ENCODE data around the gene GPR150. TPM values are rescaled to one million over a fixed set of nuclear protein-coding genes. Genes with fewer than 3 reads are reported as not detected.
A peak's percentile ranks its signal among the peaks of the same experiment; 100 is the strongest.

Gene GPR150
- total and polyA plus RNA-seq, 2 of the 13 experiments (the other 11 are each of a cell fraction or from before 2014, with no cell fraction given): 0.03 TPM; not detected in 1

DNA sequence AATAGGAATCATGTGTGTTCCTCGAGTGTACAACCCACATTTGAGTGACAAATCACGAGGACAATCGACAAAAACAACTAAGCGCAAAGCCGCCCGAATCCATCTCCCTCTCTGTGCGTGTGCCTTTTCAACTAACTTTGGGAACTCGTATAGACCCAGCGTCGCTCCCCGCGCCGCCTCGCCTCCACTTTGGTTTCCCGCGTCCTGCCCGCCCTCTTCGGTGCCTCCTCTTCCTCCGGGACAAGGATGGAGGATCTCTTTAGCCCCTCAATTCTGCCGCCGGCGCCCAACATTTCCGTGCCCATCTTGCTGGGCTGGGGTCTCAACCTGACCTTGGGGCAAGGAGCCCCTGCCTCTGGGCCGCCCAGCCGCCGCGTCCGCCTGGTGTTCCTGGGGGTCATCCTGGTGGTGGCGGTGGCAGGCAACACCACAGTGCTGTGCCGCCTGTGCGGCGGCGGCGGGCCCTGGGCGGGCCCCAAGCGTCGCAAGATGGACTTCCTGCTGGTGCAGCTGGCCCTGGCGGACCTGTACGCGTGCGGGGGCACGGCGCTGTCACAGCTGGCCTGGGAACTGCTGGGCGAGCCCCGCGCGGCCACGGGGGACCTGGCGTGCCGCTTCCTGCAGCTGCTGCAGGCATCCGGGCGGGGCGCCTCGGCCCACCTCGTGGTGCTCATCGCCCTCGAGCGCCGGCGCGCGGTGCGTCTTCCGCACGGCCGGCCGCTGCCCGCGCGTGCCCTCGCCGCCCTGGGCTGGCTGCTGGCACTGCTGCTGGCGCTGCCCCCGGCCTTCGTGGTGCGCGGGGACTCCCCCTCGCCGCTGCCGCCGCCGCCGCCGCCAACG lies at the start of gene GPR150 (continued):
- TF ChIP-seq, protein P1, sequence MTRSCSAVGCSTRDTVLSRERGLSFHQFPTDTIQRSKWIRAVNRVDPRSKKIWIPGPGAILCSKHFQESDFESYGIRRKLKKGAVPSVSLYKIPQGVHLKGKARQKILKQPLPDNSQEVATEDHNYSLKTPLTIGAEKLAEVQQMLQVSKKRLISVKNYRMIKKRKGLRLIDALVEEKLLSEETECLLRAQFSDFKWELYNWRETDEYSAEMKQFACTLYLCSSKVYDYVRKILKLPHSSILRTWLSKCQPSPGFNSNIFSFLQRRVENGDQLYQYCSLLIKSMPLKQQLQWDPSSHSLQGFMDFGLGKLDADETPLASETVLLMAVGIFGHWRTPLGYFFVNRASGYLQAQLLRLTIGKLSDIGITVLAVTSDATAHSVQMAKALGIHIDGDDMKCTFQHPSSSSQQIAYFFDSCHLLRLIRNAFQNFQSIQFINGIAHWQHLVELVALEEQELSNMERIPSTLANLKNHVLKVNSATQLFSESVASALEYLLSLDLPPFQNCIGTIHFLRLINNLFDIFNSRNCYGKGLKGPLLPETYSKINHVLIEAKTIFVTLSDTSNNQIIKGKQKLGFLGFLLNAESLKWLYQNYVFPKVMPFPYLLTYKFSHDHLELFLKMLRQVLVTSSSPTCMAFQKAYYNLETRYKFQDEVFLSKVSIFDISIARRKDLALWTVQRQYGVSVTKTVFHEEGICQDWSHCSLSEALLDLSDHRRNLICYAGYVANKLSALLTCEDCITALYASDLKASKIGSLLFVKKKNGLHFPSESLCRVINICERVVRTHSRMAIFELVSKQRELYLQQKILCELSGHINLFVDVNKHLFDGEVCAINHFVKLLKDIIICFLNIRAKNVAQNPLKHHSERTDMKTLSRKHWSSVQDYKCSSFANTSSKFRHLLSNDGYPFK (CRISPR knock-in tag; IDR thresholded peaks at IDR 0.05; ENCODE audit: borderline replicate concordance): 0 out of 2 replicates have a peak, but pooled peaks have one; percentile 33
- TF ChIP-seq, protein P2, sequence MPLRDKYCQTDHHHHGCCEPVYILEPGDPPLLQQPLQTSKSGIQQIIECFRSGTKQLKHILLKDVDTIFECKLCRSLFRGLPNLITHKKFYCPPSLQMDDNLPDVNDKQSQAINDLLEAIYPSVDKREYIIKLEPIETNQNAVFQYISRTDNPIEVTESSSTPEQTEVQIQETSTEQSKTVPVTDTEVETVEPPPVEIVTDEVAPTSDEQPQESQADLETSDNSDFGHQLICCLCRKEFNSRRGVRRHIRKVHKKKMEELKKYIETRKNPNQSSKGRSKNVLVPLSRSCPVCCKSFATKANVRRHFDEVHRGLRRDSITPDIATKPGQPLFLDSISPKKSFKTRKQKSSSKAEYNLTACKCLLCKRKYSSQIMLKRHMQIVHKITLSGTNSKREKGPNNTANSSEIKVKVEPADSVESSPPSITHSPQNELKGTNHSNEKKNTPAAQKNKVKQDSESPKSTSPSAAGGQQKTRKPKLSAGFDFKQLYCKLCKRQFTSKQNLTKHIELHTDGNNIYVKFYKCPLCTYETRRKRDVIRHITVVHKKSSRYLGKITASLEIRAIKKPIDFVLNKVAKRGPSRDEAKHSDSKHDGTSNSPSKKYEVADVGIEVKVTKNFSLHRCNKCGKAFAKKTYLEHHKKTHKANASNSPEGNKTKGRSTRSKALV (CRISPR knock-in tag; IDR thresholded peaks at IDR 0.05): peak; percentile 87
- TF ChIP-seq, protein P3, sequence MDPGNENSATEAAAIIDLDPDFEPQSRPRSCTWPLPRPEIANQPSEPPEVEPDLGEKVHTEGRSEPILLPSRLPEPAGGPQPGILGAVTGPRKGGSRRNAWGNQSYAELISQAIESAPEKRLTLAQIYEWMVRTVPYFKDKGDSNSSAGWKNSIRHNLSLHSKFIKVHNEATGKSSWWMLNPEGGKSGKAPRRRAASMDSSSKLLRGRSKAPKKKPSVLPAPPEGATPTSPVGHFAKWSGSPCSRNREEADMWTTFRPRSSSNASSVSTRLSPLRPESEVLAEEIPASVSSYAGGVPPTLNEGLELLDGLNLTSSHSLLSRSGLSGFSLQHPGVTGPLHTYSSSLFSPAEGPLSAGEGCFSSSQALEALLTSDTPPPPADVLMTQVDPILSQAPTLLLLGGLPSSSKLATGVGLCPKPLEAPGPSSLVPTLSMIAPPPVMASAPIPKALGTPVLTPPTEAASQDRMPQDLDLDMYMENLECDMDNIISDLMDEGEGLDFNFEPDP (CRISPR knock-in tag; conservative IDR thresholded peaks at IDR 0.05): no peak
- no peak for TF ChIP-seq TFE3 (CRISPR knock-in tag; IDR thresholded peaks at IDR 0.05)
- TF ChIP-seq SIN3A (IDR thresholded peaks at IDR 0.05; ENCODE audit: borderline replicate concordance, low read depth, low read length): no peak
- peak; percentile 83 for TF ChIP-seq ZNF253 (CRISPR knock-in tag; IDR thresholded peaks at IDR 0.05; ENCODE audit: borderline replicate concordance)
- TF ChIP-seq ZFX (CRISPR knock-in tag; IDR thresholded peaks at IDR 0.05; ENCODE audit: low read depth): peak; percentile 15; the same call in 1 of the 2 replicates
- peak; percentile 26; the same call in 1 of the 2 replicates for TF ChIP-seq ZSCAN21 (CRISPR knock-in tag; IDR thresholded peaks at IDR 0.05; ENCODE audit: borderline replicate concordance)
- peak; percentile 40 for TF ChIP-seq ZNF501 (CRISPR knock-in tag; IDR thresholded peaks at IDR 0.05)
- TF ChIP-seq EEA1 (CRISPR knock-in tag; IDR thresholded peaks at IDR 0.05; ENCODE audit: borderline replicate concordance): no peak
- TF ChIP-seq SETDB1 (CRISPR knock-in tag; IDR thresholded peaks at IDR 0.05; ENCODE audit: borderline replicate concordance): no peak
- 0 out of 2 replicates have a peak, but pooled peaks have one; percentile 51 for TF ChIP-seq ZFP82 (CRISPR knock-in tag; IDR thresholded peaks at IDR 0.05; ENCODE audit: borderline replicate concordance)
- 0 out of 2 replicates have a peak, but pooled peaks have one; percentile 42 for TF ChIP-seq PRMT3 (CRISPR knock-in tag; IDR thresholded peaks at IDR 0.05; ENCODE audit: borderline replicate concordance, low read depth)
- 0 out of 2 replicates have a peak, but pooled peaks have one; percentile 47 for TF ChIP-seq NKX3-1 (CRISPR knock-in tag; IDR thresholded peaks at IDR 0.05)
- 0 out of 2 replicates have a peak, but pooled peaks have one; percentile 24 for TF ChIP-seq ZNF136 (CRISPR knock-in tag; IDR thresholded peaks at IDR 0.05; ENCODE audit: low read depth)
- peak; percentile 32 for TF ChIP-seq ZNF883 (CRISPR knock-in tag; IDR thresholded peaks at IDR 0.05; ENCODE audit: not compliant biosample characterization)
- TF ChIP-seq MYC (CRISPR knock-in tag; IDR thresholded peaks at IDR 0.05; ENCODE audit: borderline replicate concordance): peak; percentile 19
- TF ChIP-seq ZNF607 (CRISPR knock-in tag; IDR thresholded peaks at IDR 0.05; ENCODE audit: borderline replicate concordance): peak; percentile 40; the same call in 1 of the 2 replicates
- peak; percentile 29; the same call in 1 of the 2 replicates for TF ChIP-seq LBX2 (CRISPR knock-in tag; IDR thresholded peaks at IDR 0.05; ENCODE audit: borderline replicate concordance)
